Hepatocyte (in vitro differentiated cells): ENCODE measurements around the gene CNP.

Experiments
- CTCF ChIP-seq: fragments of 200-600 bp; sonication (generic); IDR thresholded peaks from 2 replicates; pipeline ENCODE4 v1.5.1; 2016; ENCODE audit warnings: antibody characterized with exemption, mild to moderate bottlenecking; ENCODE audit not compliant: poor library complexity
- EZH2 ChIP-seq: fragments of 200-600 bp; sonication (generic); IDR thresholded peaks from 2 replicates; pipeline ENCODE4 v1.6.1; 2016; ENCODE audit warnings: antibody characterized with exemption, mild to moderate bottlenecking, borderline replicate concordance

GRCh38 chr17:41992576-41992975 is 26.0 kb downstream of the CNP start:
- TF ChIP-seq CTCF, result no peak
- no peak for TF ChIP-seq EZH2
